ENCODE results near the gene CELF4. TPM values are rescaled to one million over a fixed set of nuclear protein-coding genes. Genes with fewer than 3 reads are reported as not detected.
A peak's percentile ranks its signal among the peaks of the same experiment; 100 is the strongest.

The CELF4 gene
- total RNA-seq, 2 donors from 2014 or later = 0.22 to 3.9 TPM

GRCh38 chr18:37343542-37343851 lies 222.1 kb downstream of the CELF4 start:
- H3K27ac ChIP-seq = no peak overlapping the region
- no peaks in the 10 kb centered on the region for H3K9me3 ChIP-seq
- DNase-seq (ENCODE audit: low spot score) = no peak
- H3K27me3 ChIP-seq = no peaks in the 10 kb centered on the region
- H3K4me3 ChIP-seq = no peak overlapping the region
- H3K4me1 ChIP-seq = no peaks in the 10 kb centered on the region
- no peaks in the 10 kb centered on the region for H3K36me3 ChIP-seq
- TF ChIP-seq CTCF (IDR thresholded peaks at IDR 0.05) = peak in 1 of 2 donors; percentile 18

GRCh38 chr18:37341473-37342086 lies 224.0 kb downstream of the CELF4 start:
- no peak overlapping the region for H3K4me3 ChIP-seq
- no peak for DNase-seq (ENCODE audit: low spot score)
- H3K4me1 ChIP-seq = no peaks in the 10 kb centered on the region
- H3K9me3 ChIP-seq = no peaks in the 10 kb centered on the region
- H3K27me3 ChIP-seq = no peaks in the 10 kb centered on the region
- no peak overlapping the region for H3K27ac ChIP-seq
- no peak for TF ChIP-seq CTCF (IDR thresholded peaks at IDR 0.05)
- H3K36me3 ChIP-seq = no peaks in the 10 kb centered on the region

- DNase-seq (ENCODE audit: low spot score) = no peak
These were observed 224.6 kb downstream of the CELF4 start for GRCh38 chr18:37341016-37341415.

GRCh38 chr18:37339701-37340215 lies 225.8 kb downstream of the CELF4 start:
- no peak for TF ChIP-seq CTCF (IDR thresholded peaks at IDR 0.05)
- no peaks in the 10 kb centered on the region for H3K27me3 ChIP-seq
- H3K27ac ChIP-seq = no peak overlapping the region
- no peak for DNase-seq (ENCODE audit: low spot score)
- H3K4me3 ChIP-seq = no peak overlapping the region
- H3K9me3 ChIP-seq = no peaks in the 10 kb centered on the region
- H3K4me1 ChIP-seq = no peaks in the 10 kb centered on the region
- H3K36me3 ChIP-seq = no peaks in the 10 kb centered on the region

More at GRCh38 chr18:37341016-37341415, 224.6 kb downstream of the CELF4 start:
- no peaks in the 10 kb centered on the region for H3K36me3 ChIP-seq
- no peaks in the 10 kb centered on the region for H3K4me1 ChIP-seq
- H3K9me3 ChIP-seq = no peaks in the 10 kb centered on the region
- H3K4me3 ChIP-seq = no peak overlapping the region
- TF ChIP-seq CTCF (IDR thresholded peaks at IDR 0.05) = no peak
- no peaks in the 10 kb centered on the region for H3K27me3 ChIP-seq
- H3K27ac ChIP-seq = no peak overlapping the region

GRCh38 chr18:37336568-37337285 lies 228.9 kb downstream of the CELF4 start:
- no peaks in the 10 kb centered on the region for H3K4me1 ChIP-seq
- no peak overlapping the region for H3K4me3 ChIP-seq
- no peaks in the 10 kb centered on the region for H3K27me3 ChIP-seq
- H3K27ac ChIP-seq = no peak overlapping the region
- no peaks in the 10 kb centered on the region for H3K36me3 ChIP-seq
- no peak for TF ChIP-seq CTCF (IDR thresholded peaks at IDR 0.05)
- no peaks in the 10 kb centered on the region for H3K9me3 ChIP-seq
- DNase-seq (ENCODE audit: low spot score) = no peak

All from right atrium auricular region (tissue), 2 donors.